Lung (tissue), 12 donors: ENCODE measurements around the gene NISCH. TPM values are rescaled to one million over a fixed set of nuclear protein-coding genes. Genes with fewer than 3 reads are reported as not detected.

Source experiments
- ATAC-seq: fragments of 200-7000 bp; cut with Tn5 transposase; one replicate; pipeline ENCODE4 v1.9.1; 2020; ENCODE audit warnings: moderate number of reproducible peaks; ENCODE audit not compliant: insufficient read depth, low FRiP score
- DNase-seq, 3 donors: peaks; one replicate each; pipeline ENCODE4 v3.0.0-alpha.2; 2013 to 2017
- H3K27ac ChIP-seq, 2 donors: one replicate each; pipeline ENCODE4 v1.5.1; 2013; ENCODE audit warnings: mild to moderate bottlenecking in 2 of 2, moderate library complexity in 2 of 2, control low read depth in 1 of 2, inconsistent platforms in 1 of 2, low read depth in 1 of 2, low read length in 1 of 2
- H3K27me3 ChIP-seq, 3 donors: one replicate each; pipeline ENCODE4 v1.5.1; 2013; ENCODE audit warnings: low read length in 2 of 3; ENCODE audit not compliant: control insufficient read depth in 3 of 3, insufficient read depth in 3 of 3
- H3K36me3 ChIP-seq, 4 donors: one replicate each; pipeline ENCODE4 v1.5.1; 2013; ENCODE audit warnings: low read length in 4 of 4, mild to moderate bottlenecking in 1 of 4, moderate library complexity in 1 of 4; ENCODE audit not compliant: control insufficient read depth in 4 of 4, insufficient read depth in 4 of 4
- H3K4me1 ChIP-seq, 5 donors: one replicate each; pipeline ENCODE4 v1.5.1; 2013; ENCODE audit warnings: low read length in 5 of 5, mild to moderate bottlenecking in 2 of 5, moderate library complexity in 1 of 5; ENCODE audit not compliant: control insufficient read depth in 5 of 5, insufficient read depth in 5 of 5
- H3K4me3 ChIP-seq: one replicate; pipeline ENCODE4 v1.5.1; 2013; ENCODE audit warnings: mild to moderate bottlenecking, control low read depth, moderate library complexity
- H3K9ac ChIP-seq, 2 donors: one replicate each; pipeline ENCODE4 v1.5.1; 2013; ENCODE audit warnings: low read length in 2 of 2, control low read depth in 1 of 2; ENCODE audit not compliant: insufficient read depth in 1 of 2
- H3K9me3 ChIP-seq, 4 donors: one replicate each; pipeline ENCODE4 v1.5.1; 2013; ENCODE audit warnings: low read length in 3 of 4, mild to moderate bottlenecking in 1 of 4, moderate library complexity in 1 of 4; ENCODE audit not compliant: control insufficient read depth in 4 of 4, insufficient read depth in 3 of 4
- CTCF ChIP-seq: IDR thresholded peaks from 2 replicates; pipeline ENCODE4 v1.5.1; 2012; ENCODE audit warnings: mild to moderate bottlenecking; ENCODE audit errors: control extremely low read depth, extremely low read depth
- WGBS, 2 donors: extraction: QIAGEN DNeasy Blood & Tissue Kit; methylation state at CpG; one replicate each; pipeline ENCODE4 v1.1.7; 2013; 5-methylcytosine and 5-hydroxymethylcytosine counted together
- polyA plus RNA-seq, 2 donors: library from polyadenylated mRNA; stranded (reverse); fragments of 200-250 nt; gene quantifications; one replicate each; pipeline ENCODE4 v1.2.1, GENCODE V29; 2013
- total RNA-seq, 2 donors: library from RNA; depleted of rRNA in 1 of 2; stranded (reverse); fragments of >200 nt in 1 of 2; gene quantifications; one replicate each; pipeline ENCODE4 v1.2.1, GENCODE V29; 2014 to 2021
- donor health status: control.
- donor health status: control.
- donor health status: Bipolar disorder and iron deficiency.
- donor health status: healthy.
- donor health status: DM: yes; HTN: yes; CAD: no.

The NISCH gene
- total and polyA plus RNA-seq, 4 donors: 37.8 to 127 (median 63.7) TPM

- no peak for TF ChIP-seq CTCF
- ATAC-seq (no peak), DNase-seq (no peak)
- Histone ChIP-seq H3K9ac (no peak overlapping the region), H3K27me3 (no peaks in the 10 kb centered on the region), H3K4me3 (no peak overlapping the region), H3K27ac (no peak overlapping the region), H3K9me3 (no peaks in the 10 kb centered on the region), H3K4me1 (peaks cover 0 to 1% (median 0%) of the 10 kb centered on the region in 5 donors), H3K36me3 (peaks cover 32 to 88% (median 72%) of the 10 kb centered on the region in 4 donors)
- WGBS, 2 donors: 97 to 98% methylated on average over 16 of the region's 16 CpGs
These were observed 21.8 kb downstream of the NISCH start for GRCh38 chr3:52477076-52477795.

GRCh38 chr3:52477796-52478095 is 22.3 kb downstream of the NISCH start:
- DNase-seq (no peak), ATAC-seq (no peak)
- peaks cover 0 to 1% (median 0%) of the 10 kb centered on the region in 5 donors for H3K4me1 ChIP-seq
- H3K9ac ChIP-seq: no peak overlapping the region
- H3K9me3 ChIP-seq: no peaks in the 10 kb centered on the region
- TF ChIP-seq CTCF: no peak
- H3K36me3 ChIP-seq: peaks cover 32 to 84% (median 71%) of the 10 kb centered on the region in 4 donors
- no peaks in the 10 kb centered on the region for H3K27me3 ChIP-seq
- no peak overlapping the region for H3K4me3 ChIP-seq
- no peak overlapping the region for H3K27ac ChIP-seq
- 77 to 91% methylated on average over 6 of the region's 6 CpGs for WGBS, 2 donors

- Histone ChIP-seq H3K9ac (no peak overlapping the region), H3K4me3 (no peak overlapping the region), H3K9me3 (no peaks in the 10 kb centered on the region), H3K36me3 (peaks cover 27 to 79% (median 61%) of the 10 kb centered on the region in 4 donors), H3K4me1 (peaks cover 0 to 11% (median 5%) of the 10 kb centered on the region in 5 donors), H3K27ac (no peak overlapping the region), H3K27me3 (no peaks in the 10 kb centered on the region)
- TF ChIP-seq CTCF: no peak
- ATAC-seq (no peak), DNase-seq (no peak)
- WGBS, 2 donors: 97% methylated on average over 7 of the region's 7 CpGs
These were observed 23.9 kb downstream of the NISCH start for GRCh38 chr3:52479037-52479876.
